ENCODE results near the gene RAD21L1.
"Not testable (repeated sequence)": the region's sequence is repeated elsewhere in the genome, so short reads cannot be mapped to it uniquely, and the experiment has no call there.

Gene RAD21L1

GRCh38 chr20:1232286-1233111 lies 6.7 kb downstream of the RAD21L1 start:
- no peak for DNase-seq

- no peak for DNase-seq
These were observed 14.7 kb downstream of the RAD21L1 start for GRCh38 chr20:1240549-1240948.

- no peak for DNase-seq
These were observed 15.6 kb downstream of the RAD21L1 start for GRCh38 chr20:1241456-1241855.

GRCh38 chr20:1242099-1242498 lies 16.3 kb downstream of the RAD21L1 start:
- no peak for DNase-seq

GRCh38 chr20:1242530-1242929 lies 16.7 kb downstream of the RAD21L1 start:
- no peak for DNase-seq

GRCh38 chr20:1245578-1245977 lies 19.7 kb downstream of the RAD21L1 start:
- no peak for DNase-seq

GRCh38 chr20:1247689-1248088 lies 21.8 kb downstream of the RAD21L1 start:
- no peak for DNase-seq

- DNase-seq, result not testable (repeated sequence)
These were observed 24.4 kb downstream of the RAD21L1 start for GRCh38 chr20:1250282-1250681.

- no peak for DNase-seq
These were observed 26.6 kb downstream of the RAD21L1 start for GRCh38 chr20:1252416-1252815.

- no peak for DNase-seq
These were observed 28.4 kb downstream of the RAD21L1 start for GRCh38 chr20:1254254-1254653.

GRCh38 chr20:1255675-1256074 lies 29.8 kb downstream of the RAD21L1 start:
- DNase-seq, result no peak

- DNase-seq, result no peak
These were observed 38.0 kb downstream of the RAD21L1 start for GRCh38 chr20:1263853-1264252.

GRCh38 chr20:1264727-1265126 lies 38.9 kb downstream of the RAD21L1 start:
- DNase-seq, result peak; percentile 66

GRCh38 chr20:1265226-1265915 lies 39.5 kb downstream of the RAD21L1 start:
- no peak for DNase-seq

- no peak for DNase-seq
These were observed 40.0 kb downstream of the RAD21L1 start for GRCh38 chr20:1265916-1266166.

- DNase-seq, result peak; percentile 45
These were observed 40.5 kb downstream of the RAD21L1 start, which contains the start of gene SNPH for GRCh38 chr20:1266167-1266973. Gene SNPH (plus strand): TSS chr20:1266294. CDS start chr20:1296240, 29,946 bp downstream.

GRCh38 chr20:1267161-1267560 lies 41.3 kb downstream of the RAD21L1 start:
- DNase-seq, result no peak

GRCh38 chr20:1267809-1268374 lies 42.0 kb downstream of the RAD21L1 start:
- no peak for DNase-seq

GRCh38 chr20:1269235-1269634 lies 43.4 kb downstream of the RAD21L1 start:
- no peak for DNase-seq

GRCh38 chr20:1269850-1270249 lies 44.0 kb downstream of the RAD21L1 start:
- DNase-seq, result no peak

GRCh38 chr20:1272368-1273100 lies 46.7 kb downstream of the RAD21L1 start:
- no peak for DNase-seq

GRCh38 chr20:1273366-1273765 lies 47.5 kb downstream of the RAD21L1 start:
- no peak for DNase-seq
